ENCODE data around the gene EXD3.

DNA sequence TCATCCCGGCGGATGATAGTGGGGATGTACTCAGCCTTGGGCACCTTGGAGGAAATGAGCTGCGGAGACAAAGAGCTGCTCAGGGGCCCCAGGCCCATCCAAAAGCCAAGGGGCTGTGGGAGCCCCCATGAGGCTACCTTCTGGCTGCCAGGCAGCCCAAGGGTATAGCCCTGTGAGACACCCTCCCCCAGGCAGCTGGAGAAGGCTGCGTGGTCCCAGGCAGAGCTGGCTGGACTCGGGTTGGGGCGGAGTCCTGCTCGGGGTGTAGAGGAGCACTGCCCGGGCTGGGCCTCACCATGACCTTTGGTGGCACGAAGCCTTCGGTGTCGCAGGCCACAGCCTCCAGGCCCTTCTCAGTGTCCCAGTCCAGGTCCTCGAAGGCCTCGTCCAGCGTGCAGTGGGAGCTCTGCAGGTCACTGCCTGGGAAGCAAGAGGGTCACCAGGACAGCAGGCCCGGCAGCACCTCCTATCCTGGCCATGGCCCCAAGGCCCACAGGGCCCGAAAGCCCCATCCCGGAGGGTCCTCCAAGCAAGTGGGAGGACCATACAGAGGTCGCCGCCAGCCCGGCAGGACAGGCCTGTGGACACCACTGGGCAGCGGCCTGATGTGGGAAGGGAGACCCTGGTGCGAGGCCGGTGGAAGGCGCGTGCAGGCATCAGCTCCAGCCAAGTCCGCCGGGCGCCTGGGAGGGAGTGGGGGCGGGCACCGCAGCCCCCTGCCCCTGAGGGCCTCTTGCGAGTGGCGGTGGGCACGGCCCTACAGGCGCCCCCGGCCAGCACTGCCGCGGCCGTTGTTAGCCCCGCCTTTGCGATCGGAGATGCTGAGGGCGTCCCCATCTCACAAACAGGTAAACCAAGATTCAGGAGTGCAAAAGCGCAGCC, 30.0 kb upstream of the EXD3 start:
- TF ChIP-seq POLR2A (IDR thresholded peaks at IDR 0.05; ENCODE audit: low read length) (no peak), GATA1 (IDR thresholded peaks at IDR 0.05; ENCODE audit: low read depth, low read length) (no peak)
